Measurements from ENCODE around the gene SLC18A3.

- no peak for TF ChIP-seq REST (IDR thresholded peaks at IDR 0.05; ENCODE audit: insufficient read depth in 1 of 2, low read depth in 2 of 2, low read length in 1 of 2)
- TF ChIP-seq POLR2AphosphoS5 (IDR thresholded peaks at IDR 0.05; ENCODE audit: low read depth, low read length) = no peak
Observed at GRCh38 chr10:49647985-49648795, 38.1 kb downstream of the SLC18A3 start.
